VCaP (cell line): ENCODE measurements around the gene FGF14.

ENCODE experiments used
- H3K27ac ChIP-seq: fragments of 450-650 bp; 2 replicates; pipeline ENCODE4 v1.5.1; 2017
- CTCF ChIP-seq: fragments of 450-650 bp; conservative IDR thresholded peaks from 2 replicates; pipeline ENCODE4 v1.5.1; 2017; ENCODE audit warnings: mild to moderate bottlenecking, moderate library complexity

The FGF14 gene

GRCh38 chr13:102401766-102402165, at the start of gene FGF14:
TSS of gene FGF14 (minus strand) at chr13:102402048.
- no peak within 1 kb of the TSS for H3K27ac ChIP-seq
- no peak for TF ChIP-seq CTCF

GRCh38 chr13:102443249-102443648, 41.4 kb upstream of the FGF14 start:
- no peak for TF ChIP-seq CTCF

GRCh38 chr13:102441085-102441484, 39.2 kb upstream of the FGF14 start:
- no peak overlapping the region for H3K27ac ChIP-seq
- TF ChIP-seq CTCF: no peak

More at GRCh38 chr13:102443249-102443648, 41.4 kb upstream of the FGF14 start:
- no peak overlapping the region for H3K27ac ChIP-seq

- TF ChIP-seq CTCF: no peak
- H3K27ac ChIP-seq: no peak overlapping the region
These were observed 38.5 kb upstream of the FGF14 start for GRCh38 chr13:102440259-102440936.

GRCh38 chr13:102422690-102423089, 20.8 kb upstream of the FGF14 start:
- no peak overlapping the region for H3K27ac ChIP-seq
- no peak for TF ChIP-seq CTCF

- TF ChIP-seq CTCF: no peak
- no peak overlapping the region for H3K27ac ChIP-seq
These were observed 3.8 kb upstream of the FGF14 start for GRCh38 chr13:102405499-102406100.

GRCh38 chr13:102402290-102402689, 442 bp upstream of the FGF14 start:
- no peak overlapping the region for H3K27ac ChIP-seq
- TF ChIP-seq CTCF: no peak
